ENCODE data around the gene SLC25A48. TPM values are rescaled to one million over a fixed set of nuclear protein-coding genes. Genes with fewer than 3 reads are reported as not detected.

The SLC25A48 gene
- total and polyA plus RNA-seq, 3 donors from 2014 or later: 0.71 to 1.8 (median 1.4) TPM

GRCh38 chr5:135880801-135881200, 46.3 kb downstream of the SLC25A48 start:
- WGBS, 2 donors: 83 to 85% methylated on average over 7 of the region's 7 CpGs
- H3K27me3 ChIP-seq: no peaks in the 10 kb centered on the region
- intact Hi-C loops (cut with DNase I; ENCODE audit: low total_unique reads): no loop called here
- no peaks in the 10 kb centered on the region for H3K9me3 ChIP-seq
- no peak for DNase-seq
- H3K27ac ChIP-seq: no peak overlapping the region
- no peaks in the 10 kb centered on the region for H3K4me1 ChIP-seq
- H3K4me3 ChIP-seq: no peak overlapping the region
- no peaks in the 10 kb centered on the region for H3K36me3 ChIP-seq (ENCODE audit: low read depth, missing control alignments)
- TF ChIP-seq POLR2A (IDR thresholded peaks at IDR 0.05): no peak
- no peak for TF ChIP-seq CTCF (IDR thresholded peaks at IDR 0.05)

GRCh38 chr5:135881244-135881643, 46.8 kb downstream of the SLC25A48 start:
- no peaks in the 10 kb centered on the region for H3K27me3 ChIP-seq
- no peaks in the 10 kb centered on the region for H3K4me1 ChIP-seq
- 40 to 58% methylated on average over 2 to 4 of the region's 4 CpGs for WGBS, 2 donors
- no peak overlapping the region for H3K4me3 ChIP-seq
- intact Hi-C loops (cut with DNase I; ENCODE audit: low total_unique reads): no loop called here
- no peaks in the 10 kb centered on the region for H3K9me3 ChIP-seq
- no peaks in the 10 kb centered on the region for H3K36me3 ChIP-seq (ENCODE audit: low read depth, missing control alignments)
- H3K27ac ChIP-seq: no peak overlapping the region
- TF ChIP-seq POLR2A (IDR thresholded peaks at IDR 0.05) (no peak), CTCF (IDR thresholded peaks at IDR 0.05) (no peak)
- DNase-seq: no peak

GRCh38 chr5:135881819-135882218, 47.4 kb downstream of the SLC25A48 start:
- Histone ChIP-seq H3K4me1 (no peaks in the 10 kb centered on the region), H3K36me3 (ENCODE audit: low read depth, missing control alignments) (no peaks in the 10 kb centered on the region), H3K27ac (no peak overlapping the region), H3K27me3 (no peaks in the 10 kb centered on the region), H3K9me3 (no peaks in the 10 kb centered on the region), H3K4me3 (no peak overlapping the region)
- no peak for DNase-seq
- intact Hi-C loops (cut with DNase I; ENCODE audit: low total_unique reads): no loop called here
- no peak for TF ChIP-seq POLR2A (IDR thresholded peaks at IDR 0.05)
- no peak for TF ChIP-seq CTCF (IDR thresholded peaks at IDR 0.05)
- WGBS, 2 donors: 70 to 78% methylated on average over 3 of the region's 3 CpGs

- TF ChIP-seq CTCF (IDR thresholded peaks at IDR 0.05) (no peak), POLR2A (IDR thresholded peaks at IDR 0.05) (no peak)
- Histone ChIP-seq H3K27ac (no peak overlapping the region), H3K27me3 (no peaks in the 10 kb centered on the region), H3K36me3 (ENCODE audit: low read depth, missing control alignments) (no peaks in the 10 kb centered on the region), H3K4me1 (no peaks in the 10 kb centered on the region), H3K4me3 (no peak overlapping the region), H3K9me3 (no peaks in the 10 kb centered on the region)
- WGBS, 2 donors: 83 to 93% methylated on average over 3 of the region's 3 CpGs
- intact Hi-C loops (cut with DNase I; ENCODE audit: low total_unique reads): no loop called here
- DNase-seq: no peak
These were observed 48.6 kb downstream of the SLC25A48 start for GRCh38 chr5:135883026-135883425.

- Histone ChIP-seq H3K9me3 (no peaks in the 10 kb centered on the region), H3K4me3 (no peak overlapping the region), H3K36me3 (ENCODE audit: low read depth, missing control alignments) (no peaks in the 10 kb centered on the region), H3K27me3 (no peaks in the 10 kb centered on the region), H3K27ac (no peak overlapping the region), H3K4me1 (no peaks in the 10 kb centered on the region)
- intact Hi-C loops (cut with DNase I; ENCODE audit: low total_unique reads): no loop called here
- no peak for DNase-seq
- TF ChIP-seq CTCF (IDR thresholded peaks at IDR 0.05) (no peak), POLR2A (IDR thresholded peaks at IDR 0.05) (no peak)
- 69 to 70% methylated on average over 4 of the region's 4 CpGs for WGBS, 2 donors
These were observed 49.0 kb downstream of the SLC25A48 start for GRCh38 chr5:135883441-135883840.
